Measurements from ENCODE around the gene RPS8.
"Not testable (repeated sequence)": the region's sequence is repeated elsewhere in the genome, so short reads cannot be mapped to it uniquely, and the experiment has no call there.

RPS8 gene

DNA sequence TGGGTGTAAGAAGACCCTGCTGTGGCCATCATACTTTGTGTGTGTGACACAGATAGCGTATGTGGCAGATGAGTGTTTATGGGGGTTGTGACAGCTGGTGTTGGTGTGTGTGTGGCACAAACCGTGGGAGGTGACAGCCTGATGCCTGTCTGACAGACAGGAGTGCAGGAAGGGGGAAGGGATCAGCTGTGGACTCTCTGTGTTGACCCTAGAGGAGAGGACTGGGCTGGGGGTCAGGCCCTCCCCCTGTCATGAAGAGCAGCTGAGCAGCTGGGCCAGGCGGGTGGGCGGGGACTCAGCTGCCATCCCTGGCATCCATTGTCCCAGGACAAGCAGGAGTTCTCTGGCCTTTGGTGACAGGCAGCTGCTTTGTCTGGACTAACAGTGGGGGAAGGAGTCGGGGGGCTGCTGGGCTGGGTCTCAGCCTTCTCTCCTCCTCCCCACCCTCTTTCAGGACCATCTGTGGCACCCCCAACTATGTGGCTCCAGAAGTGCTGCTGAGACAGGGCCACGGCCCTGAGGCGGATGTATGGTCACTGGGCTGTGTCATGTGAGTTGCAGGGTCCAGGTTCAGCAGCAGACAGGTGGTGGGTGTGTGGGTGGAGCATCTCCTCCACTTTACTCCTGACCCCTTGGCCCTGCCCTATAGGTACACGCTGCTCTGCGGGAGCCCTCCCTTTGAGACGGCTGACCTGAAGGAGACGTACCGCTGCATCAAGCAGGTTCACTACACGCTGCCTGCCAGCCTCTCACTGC is 27.1 kb downstream of the RPS8 start:
- H3K4me3 ChIP-seq (ENCODE audit: low read depth, low read length) = no peak overlapping the region

DNA sequence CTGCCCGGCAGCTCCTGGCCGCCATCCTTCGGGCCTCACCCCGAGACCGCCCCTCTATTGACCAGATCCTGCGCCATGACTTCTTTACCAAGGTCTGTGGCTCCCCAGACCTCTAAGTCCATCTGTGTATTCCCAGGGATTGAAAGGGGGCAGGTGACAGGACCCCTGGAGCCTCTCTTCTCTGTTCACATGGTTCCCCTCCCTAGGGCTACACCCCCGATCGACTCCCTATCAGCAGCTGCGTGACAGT is 27.6 kb downstream of the RPS8 start:
- no peak overlapping the region for H3K4me3 ChIP-seq (ENCODE audit: low read depth, low read length)

DNA sequence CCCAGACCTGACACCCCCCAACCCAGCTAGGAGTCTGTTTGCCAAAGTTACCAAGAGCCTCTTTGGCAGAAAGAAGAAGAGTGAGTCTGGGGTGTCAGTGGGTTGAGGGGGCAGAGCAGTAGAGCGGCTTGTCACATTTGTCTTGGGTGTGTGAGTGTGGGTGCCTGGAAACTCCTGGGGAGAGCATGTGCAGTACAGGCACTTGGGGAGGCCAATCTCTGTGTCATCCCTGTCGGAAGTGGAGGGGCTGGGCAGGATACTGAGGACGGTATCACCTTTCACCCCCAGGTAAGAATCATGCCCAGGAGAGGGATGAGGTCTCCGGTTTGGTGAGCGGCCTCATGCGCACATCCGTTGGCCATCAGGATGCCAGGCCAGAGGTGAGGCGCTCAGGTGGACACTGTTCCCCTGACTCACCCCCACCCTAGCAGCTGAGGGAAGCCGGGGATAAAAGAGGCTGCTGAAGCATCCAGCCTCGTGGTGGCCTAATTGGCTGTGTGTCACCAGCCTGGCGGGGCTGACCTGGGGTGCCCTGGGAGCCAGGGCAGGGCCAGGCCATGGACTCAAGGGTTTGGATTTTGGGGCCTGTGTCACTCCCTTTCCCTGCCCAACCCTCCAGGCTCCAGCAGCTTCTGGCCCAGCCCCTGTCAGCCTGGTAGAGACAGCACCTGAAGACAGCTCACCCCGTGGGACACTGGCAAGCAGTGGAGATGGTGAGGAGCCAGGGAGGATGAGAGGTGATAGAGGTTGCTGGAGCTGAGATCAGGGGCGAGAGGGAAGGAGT is 28.2 kb downstream of the RPS8 start:
- no peak overlapping the region for H3K4me3 ChIP-seq (ENCODE audit: low read depth, low read length)

DNA sequence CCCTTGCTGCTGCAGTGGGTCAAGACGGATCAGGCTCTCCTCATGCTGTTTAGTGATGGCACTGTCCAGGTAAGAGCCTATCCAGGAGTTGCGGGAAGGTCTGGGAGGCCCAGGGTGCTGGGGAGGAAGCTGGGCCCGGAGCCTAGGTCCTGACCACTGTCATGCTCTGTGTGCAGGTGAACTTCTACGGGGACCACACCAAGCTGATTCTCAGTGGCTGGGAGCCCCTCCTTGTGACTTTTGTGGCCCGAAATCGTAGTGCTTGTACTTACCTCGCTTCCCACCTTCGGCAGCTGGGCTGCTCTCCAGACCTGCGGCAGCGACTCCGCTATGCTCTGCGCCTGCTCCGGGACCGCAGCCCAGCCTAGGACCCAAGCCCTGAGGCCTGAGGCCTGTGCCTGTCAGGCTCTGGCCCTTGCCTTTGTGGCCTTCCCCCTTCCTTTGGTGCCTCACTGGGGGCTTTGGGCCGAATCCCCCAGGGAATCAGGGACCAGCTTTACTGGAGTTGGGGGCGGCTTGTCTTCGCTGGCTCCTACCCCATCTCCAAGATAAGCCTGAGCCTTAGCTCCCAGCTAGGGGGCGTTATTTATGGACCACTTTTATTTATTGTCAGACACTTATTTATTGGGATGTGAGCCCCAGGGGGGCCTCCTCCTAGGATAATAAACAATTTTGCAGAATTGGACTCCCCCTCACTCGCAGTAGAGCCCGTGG is 30.1 kb downstream of the RPS8 start:
- H3K4me3 ChIP-seq (ENCODE audit: low read depth, low read length) = no peak overlapping the region

DNA sequence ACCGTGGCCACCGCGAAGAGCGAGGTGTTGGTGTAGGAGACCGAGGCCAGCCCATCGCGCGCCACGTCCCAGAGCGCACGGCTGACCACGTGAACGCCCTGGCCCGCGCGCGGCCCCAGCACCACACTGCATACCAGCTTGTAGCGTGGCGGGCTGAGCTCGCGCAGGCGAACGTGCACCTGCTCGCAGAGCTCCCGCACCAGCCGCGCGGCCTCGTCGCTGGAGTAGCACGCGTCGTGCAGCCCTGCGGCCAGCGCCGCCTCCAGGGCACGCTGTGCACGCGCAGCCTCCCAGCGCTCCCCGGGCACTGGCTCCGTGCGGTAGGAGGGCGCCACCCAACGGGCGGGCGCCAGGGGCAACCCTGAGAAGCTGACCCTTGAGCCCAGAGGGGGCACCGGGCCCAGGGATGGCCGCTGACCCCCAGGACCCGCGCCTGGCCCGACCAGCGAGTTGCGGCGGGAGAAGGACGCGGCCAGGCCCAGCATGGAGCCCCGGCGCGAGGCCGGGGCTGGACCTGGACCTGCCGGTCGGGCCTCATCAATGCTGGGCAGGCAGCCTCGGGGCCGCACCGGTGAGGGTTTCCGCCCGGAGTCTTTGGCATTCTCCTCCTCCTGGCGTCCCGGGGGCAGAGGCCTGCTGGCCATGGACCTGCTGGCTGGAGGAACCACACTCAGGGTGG is 30.8 kb downstream of the RPS8 start:
- no peak overlapping the region for H3K4me3 ChIP-seq (ENCODE audit: low read depth, low read length)

DNA sequence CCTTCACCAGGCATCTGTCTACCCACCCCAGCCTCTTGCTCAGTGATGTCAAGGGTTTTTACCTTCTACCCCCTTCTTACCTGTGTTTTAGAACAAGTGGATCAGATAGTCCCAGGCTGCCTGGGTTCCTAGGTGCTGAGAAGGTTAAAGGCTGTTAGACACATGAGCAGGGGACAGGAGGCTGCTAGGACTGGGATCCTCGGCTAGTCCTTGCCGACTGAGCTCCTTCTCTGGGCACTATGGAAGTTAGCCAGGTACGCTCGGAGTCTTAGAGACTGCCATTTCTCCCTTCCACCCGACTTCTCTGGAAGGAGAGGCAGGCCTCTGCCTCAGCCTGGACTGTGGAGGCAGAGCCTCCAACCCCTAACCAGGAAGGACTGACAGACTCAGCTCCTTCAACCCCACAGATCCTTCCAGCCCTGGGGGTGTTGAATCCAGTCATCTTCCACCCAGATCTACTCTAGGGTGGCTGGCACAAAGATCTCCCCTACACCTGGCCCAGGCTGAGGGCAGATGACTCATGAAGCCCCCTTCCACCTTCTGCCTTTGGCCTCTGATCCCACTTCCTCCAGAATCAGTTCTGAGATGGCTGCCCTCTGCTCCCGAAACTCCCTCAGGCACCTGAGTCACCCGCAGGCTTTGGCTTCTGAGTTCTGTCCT is 31.5 kb downstream of the RPS8 start, which contains the start of gene DYNLT4:
DYNLT4 (minus strand) TSS at position 648 of the 660 bp plus-strand sequence. CDS start 683 bp downstream, outside the sequence.
- no peak within 1 kb of the TSS for H3K4me3 ChIP-seq (ENCODE audit: low read depth, low read length)

DNA sequence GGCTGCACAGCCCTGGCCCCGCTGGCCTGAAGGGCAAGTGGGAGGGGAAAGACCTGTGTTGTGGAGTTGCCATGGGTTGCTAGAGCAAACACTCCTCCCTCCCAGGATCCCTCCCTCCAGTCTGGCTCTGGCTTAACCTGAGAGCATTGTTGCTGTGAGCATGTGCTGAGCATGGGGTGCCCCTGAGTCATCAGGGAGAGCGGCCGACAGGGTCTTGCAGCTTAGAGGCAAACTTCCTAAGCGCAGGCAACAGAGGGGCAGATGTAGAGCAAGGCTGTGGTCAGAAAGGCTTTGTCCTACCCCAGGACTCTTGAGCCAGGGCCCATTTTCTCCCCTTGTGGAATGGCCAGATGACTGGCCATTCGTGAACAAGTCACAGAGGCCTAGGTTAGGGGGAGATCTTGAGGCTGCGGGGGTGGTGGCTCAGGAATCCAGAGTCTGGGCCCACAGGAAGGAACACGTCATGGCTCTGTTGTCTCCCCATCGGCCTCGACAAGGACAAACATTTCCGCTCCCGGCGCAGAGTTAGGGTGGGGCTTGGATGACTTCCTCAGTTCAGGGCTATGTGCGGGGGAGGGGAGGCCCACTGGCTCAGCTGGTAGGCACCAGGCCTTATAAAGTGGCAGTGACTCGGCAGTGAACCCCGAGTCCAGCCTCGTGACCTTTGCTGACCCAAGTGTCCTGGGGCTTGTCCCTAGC is 32.2 kb downstream of the RPS8 start:
- H3K4me3 ChIP-seq (ENCODE audit: low read depth, low read length) = no peak overlapping the region

DNA sequence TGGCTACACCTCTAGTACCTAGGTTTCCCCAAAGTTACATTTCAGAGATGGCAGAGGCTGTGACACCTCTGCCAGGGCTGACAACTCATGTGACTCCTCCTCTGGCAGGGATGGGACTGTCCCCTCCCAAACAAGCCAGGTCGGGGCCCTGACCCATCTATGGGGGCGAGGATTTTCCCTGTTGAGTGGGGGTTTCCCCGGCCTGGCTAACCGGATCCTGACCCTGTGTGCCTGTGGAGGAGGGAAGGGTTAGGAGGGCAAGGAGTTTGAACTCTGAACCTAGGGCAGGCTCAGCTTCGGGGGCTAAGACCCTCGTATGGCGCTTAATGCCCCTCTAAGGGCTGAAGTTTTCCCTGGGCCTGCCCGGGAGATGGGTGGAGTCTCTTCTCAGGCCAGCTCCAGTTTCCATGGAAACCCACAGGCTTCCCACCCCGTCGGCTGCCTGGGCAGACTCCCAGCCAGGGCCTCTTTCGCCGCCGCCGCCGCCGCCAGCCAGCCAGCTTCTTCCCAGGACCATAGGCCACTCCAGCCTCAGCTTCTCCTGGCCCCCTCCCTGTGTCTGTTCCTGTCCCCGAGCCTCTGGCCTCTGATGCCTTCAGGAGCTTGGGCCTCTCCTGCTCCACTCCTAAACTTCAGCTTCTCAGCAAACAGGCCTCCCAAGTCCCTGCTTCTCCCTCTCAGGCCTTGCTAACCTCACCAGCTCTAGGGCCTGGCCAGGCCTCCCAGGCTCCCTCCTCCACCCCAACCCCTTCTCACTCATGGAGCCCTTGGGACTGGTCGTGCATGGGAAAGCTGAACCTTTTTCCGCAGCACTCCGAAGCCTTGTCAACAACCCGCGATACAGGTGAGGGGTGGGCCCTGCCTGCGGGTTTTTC is 33.0 kb downstream of the RPS8 start, which contains the start of gene BTBD19:
BTBD19 (plus strand) TSS at position 461 of the 875 bp plus-strand sequence; CDS start at position 759, 298 bp downstream.
- H3K4me3 ChIP-seq (ENCODE audit: low read depth, low read length) = no peak within 1 kb of the TSS

DNA sequence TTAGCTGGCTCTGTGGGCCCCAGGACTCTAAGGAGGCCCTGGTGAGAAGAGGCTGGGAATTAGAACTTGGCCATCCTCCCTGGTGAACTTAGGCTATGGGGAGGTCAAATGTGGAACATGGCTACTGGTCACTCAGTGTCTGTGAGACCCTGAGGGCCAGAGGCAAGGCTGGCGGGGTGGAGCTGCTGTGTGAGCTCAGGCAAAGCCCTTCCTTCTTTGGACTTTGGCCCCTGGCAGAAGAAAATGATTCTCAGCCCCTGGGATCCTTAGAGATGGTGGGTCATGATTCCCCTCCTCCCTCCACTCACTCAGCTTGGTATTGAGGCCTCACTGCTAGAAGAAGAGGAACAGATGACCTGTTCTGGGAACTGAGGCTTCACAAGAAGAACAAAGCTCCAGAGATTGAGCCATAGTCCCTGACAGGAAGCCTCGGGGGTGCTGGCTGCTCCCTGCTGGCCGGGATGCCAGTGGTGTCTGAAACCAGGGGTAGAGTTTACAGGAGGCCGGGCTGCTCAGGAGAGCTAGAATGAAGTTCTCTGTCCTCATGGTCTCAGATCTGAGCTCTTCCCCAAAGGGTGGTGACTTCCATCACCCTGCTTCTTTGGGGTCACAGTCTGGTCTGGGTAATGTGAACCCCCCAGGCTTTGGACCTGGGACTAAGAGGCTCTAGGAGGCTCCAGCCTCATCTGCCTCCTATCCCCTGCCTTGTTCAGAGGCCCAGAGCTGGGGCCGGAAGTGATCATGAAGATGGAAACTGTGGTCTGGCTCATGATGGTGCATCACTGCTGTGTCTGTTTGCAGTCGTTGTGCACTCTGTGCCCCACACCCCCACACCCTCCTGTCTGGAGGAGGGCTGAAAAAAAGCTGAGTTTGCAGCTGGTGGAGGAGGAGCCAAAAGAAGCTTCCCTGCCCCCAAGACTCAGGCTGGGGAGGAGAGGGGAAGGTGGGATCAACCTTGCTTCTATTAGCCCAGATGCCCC is 33.9 kb downstream of the RPS8 start:
- H3K4me3 ChIP-seq (ENCODE audit: low read depth, low read length) = no peak overlapping the region

DNA sequence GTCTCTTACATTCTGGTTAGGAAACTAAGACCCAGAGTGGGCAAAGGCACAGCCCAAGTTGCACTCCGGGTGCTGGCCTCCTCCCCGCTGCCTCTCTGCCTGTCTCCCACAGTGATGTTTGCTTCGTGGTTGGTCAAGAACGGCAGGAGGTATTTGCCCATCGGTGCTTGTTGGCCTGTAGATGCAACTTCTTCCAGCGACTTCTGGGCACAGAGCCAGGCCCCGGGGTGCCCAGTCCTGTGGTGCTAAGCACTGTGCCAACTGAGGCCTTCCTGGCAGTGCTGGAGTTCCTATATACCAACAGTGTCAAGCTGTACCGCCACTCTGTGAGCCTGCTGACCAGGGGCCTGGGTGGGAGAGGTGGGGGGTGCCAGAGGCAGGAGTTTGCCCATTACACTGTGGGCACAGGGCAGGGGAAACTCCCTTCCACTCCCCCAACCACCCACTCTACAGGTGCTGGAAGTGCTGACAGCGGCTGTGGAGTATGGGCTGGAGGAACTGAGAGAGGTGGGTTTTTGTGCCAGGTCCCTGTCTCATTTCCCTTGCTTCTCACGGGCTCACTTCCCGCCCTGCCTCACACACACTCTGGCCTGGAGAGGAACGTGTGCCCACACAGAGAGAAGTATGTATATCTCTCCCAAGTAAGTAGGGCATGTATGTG is 34.9 kb downstream of the RPS8 start:
- no peak overlapping the region for H3K4me3 ChIP-seq (ENCODE audit: low read depth, low read length)

DNA sequence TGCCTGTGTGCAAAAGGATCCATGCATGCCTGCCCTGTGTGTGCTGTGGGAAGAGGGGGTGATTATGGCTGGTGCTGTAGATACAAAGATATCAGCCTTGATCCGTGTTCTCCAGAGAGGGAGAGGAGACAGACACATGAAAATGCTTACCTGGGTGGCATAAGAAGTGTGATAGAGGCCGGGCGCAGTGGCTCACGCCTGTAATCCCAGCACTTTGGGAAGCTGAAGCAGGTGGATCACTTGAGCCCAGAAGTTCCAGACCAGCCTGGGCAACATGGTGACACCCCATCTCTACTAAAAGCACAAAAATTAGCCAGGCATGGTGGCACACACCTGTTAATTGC is 35.4 kb downstream of the RPS8 start:
- H3K4me3 ChIP-seq (ENCODE audit: low read depth, low read length) = not testable (repeated sequence)

DNA sequence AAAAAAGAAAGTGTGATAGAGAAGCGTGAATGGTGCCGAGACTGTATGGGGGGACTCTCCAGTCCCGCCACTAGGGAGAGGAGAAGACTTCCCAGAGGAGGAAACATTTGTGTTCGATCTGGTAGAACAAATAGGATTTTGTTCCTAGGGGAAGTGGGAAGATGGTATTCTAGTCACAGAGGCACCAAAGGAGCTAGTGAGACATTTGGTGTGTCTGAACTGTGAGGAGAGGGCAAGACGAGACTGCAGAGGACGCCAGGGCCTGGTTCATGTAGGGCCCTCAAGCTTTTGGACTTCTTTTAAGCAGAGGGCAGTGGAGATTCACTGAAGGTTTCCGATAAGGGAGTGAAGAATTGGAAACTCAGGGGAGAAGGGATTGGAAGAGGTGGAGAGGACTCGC is 35.9 kb downstream of the RPS8 start:
- H3K4me3 ChIP-seq (ENCODE audit: low read depth, low read length) = no peak overlapping the region

DNA sequence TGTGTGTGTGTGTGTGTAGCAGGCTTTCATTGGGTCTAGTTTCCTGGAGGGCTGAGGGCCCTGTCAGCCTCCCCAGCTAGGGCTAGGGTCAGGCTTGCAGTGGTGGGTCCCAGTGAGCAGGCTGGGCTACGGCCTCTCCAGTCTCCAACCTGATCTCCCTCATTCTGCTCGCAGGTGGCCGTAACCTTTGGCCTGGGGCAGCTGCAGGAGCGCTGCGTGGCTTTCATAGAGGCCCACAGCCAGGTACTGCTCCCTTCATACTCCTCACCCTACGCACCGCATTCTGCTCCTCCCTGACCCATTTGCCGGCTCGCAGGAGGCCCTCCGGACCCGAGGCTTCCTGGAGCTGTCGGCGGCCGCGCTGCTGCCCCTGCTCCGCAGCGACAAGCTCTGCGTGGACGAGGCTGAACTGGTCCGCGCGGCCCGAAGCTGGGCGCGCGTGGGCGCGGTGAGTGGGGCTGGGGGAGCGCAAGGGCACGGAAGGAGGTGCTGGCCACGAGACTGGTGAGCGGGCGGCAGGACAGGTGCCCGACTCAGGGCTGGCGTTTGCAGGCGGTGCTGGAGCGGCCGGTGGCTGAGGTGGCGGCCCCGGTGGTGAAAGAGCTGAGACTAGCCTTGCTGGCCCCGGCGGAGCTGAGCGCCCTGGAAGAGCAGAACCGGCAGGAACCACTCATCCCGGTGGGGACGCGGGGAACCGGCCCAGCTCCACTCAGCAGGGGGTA is 37.6 kb downstream of the RPS8 start:
- no peak overlapping the region for H3K4me3 ChIP-seq (ENCODE audit: low read depth, low read length)

DNA sequence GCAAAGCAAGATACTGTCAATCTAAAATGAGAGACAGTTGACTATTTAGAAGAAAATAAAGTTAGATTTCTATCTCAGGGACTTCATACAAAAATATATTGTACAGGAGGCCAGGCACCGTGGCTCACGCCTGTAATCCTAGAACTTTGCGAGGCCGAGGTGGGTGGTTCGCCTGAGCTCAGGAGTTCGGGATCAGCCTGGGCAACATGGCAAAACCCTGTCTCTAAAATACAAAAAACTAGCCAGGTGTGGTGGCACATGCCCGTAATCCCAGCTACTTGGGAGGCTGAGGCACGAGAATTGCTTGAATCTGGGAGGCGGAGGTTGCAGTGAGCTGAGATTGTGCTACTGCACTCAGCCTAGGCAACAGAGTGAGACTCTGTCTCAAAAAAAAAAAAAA is 40.6 kb downstream of the RPS8 start:
- not testable (repeated sequence) for H3K4me3 ChIP-seq (ENCODE audit: low read depth, low read length)

DNA sequence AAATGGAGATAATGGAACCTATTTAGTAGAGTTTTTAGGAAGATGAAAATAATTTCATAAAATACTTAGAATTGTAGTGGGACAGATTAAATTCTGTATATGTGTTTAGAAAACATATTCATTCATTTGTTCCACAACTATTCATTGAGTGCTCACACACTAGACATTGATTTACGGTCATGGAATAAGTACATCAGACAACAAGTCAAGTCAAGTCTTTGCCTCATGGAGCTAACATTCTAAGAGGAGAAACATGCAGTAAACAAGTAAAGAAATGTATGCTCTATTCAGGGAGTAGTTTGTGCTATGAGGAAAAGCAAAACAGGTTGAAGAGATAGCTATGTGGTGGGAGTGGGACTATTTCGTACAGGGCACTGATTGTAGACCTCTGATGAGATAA is 42.0 kb downstream of the RPS8 start:
- H3K4me3 ChIP-seq (ENCODE audit: low read depth, low read length) = no peak overlapping the region

DNA sequence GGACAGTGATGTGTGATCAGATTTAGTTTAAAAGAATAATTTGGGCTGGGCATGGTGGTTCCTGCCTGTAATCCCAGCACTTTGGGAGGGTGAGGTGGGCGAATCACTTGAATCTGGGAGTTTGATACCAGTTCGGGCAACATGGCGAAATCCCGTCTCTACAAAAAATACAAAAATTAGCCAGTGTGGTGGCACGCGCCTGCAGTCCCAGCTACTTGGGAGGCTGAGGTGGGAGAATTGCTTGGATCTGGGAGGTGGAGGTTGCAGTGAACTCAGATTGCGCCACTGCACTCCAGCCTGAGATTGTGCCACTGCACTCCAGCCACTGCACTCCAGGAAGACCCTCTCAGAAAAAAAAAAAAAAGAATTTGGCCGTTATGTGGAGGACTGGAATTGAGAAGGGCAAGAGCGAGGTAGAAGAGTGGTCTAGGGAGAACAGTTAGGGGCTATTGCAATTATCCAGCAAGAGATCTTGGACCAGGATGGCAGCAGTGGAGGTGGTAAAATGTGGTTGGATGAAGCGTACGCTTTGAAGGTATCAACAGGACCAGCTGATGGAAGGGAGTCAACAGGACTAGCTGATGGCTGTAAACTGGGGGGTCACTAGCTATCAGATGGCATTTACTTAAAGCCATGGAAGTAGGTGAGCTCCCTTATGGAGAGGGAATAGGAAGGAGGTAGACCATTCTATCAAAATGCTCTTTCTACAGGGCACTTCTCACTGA is 42.6 kb downstream of the RPS8 start:
- no peak overlapping the region for H3K4me3 ChIP-seq (ENCODE audit: low read depth, low read length)

Data from iPS-11a (cell line).